ENCODE data around the gene FLACC1. TPM values are rescaled to one million over a fixed set of nuclear protein-coding genes. Genes with fewer than 3 reads are reported as not detected.

FLACC1 gene
- total and polyA plus RNA-seq, 2 experiments from 2014 or later = 0.10 to 0.27 TPM

- no peaks in the 10 kb centered on the region for H3K4me1 Mint-ChIP-seq
- Histone ChIP-seq H3K4me1 (ENCODE audit: insufficient read depth) (no peaks in the 10 kb centered on the region), H3K79me2 (replicated peaks; ENCODE audit: insufficient read depth) (no peaks in the 10 kb centered on the region), H3K4me2 (no peak overlapping the region), H3K9me2 (ENCODE audit: insufficient read depth) (no peaks in the 10 kb centered on the region), H3K27me3 (ENCODE audit: insufficient read depth) (no peaks in the 10 kb centered on the region), H3K27ac (ENCODE audit: low read depth) (no peak overlapping the region), H3F3A (replicated peaks; ENCODE audit: low read depth) (no peaks in the 10 kb centered on the region), H3K36me3 (ENCODE audit: insufficient read depth) (no peaks in the 10 kb centered on the region), H2AFZ (no peak overlapping the region), H4K20me1 (replicated peaks; ENCODE audit: insufficient read depth) (no peaks in the 10 kb centered on the region), H3K4me3 (no peak overlapping the region)
- no peak for TF ChIP-seq POLR2AphosphoS5 (IDR thresholded peaks at IDR 0.05; ENCODE audit: low read depth)
- TF ChIP-seq EZH2phosphoT487 (IDR thresholded peaks at IDR 0.05; ENCODE audit: unreplicated experiment) = no peak
- TF ChIP-seq ZNF331 (CRISPR knock-in tag; IDR thresholded peaks at IDR 0.05; ENCODE audit: low read depth) = no peak
- no peak for TF ChIP-seq NANOG (IDR thresholded peaks at IDR 0.05; ENCODE audit: borderline replicate concordance)
- no peak for TF ChIP-seq EZH2 (IDR thresholded peaks at IDR 0.05; ENCODE audit: low read depth, unreplicated experiment)
- TF ChIP-seq ZNF462 (CRISPR knock-in tag; IDR thresholded peaks at IDR 0.05) = no peak
- no peak for TF ChIP-seq CREB1 (CRISPR knock-in tag; IDR thresholded peaks at IDR 0.05; ENCODE audit: low read depth)
- TF ChIP-seq, protein P1, sequence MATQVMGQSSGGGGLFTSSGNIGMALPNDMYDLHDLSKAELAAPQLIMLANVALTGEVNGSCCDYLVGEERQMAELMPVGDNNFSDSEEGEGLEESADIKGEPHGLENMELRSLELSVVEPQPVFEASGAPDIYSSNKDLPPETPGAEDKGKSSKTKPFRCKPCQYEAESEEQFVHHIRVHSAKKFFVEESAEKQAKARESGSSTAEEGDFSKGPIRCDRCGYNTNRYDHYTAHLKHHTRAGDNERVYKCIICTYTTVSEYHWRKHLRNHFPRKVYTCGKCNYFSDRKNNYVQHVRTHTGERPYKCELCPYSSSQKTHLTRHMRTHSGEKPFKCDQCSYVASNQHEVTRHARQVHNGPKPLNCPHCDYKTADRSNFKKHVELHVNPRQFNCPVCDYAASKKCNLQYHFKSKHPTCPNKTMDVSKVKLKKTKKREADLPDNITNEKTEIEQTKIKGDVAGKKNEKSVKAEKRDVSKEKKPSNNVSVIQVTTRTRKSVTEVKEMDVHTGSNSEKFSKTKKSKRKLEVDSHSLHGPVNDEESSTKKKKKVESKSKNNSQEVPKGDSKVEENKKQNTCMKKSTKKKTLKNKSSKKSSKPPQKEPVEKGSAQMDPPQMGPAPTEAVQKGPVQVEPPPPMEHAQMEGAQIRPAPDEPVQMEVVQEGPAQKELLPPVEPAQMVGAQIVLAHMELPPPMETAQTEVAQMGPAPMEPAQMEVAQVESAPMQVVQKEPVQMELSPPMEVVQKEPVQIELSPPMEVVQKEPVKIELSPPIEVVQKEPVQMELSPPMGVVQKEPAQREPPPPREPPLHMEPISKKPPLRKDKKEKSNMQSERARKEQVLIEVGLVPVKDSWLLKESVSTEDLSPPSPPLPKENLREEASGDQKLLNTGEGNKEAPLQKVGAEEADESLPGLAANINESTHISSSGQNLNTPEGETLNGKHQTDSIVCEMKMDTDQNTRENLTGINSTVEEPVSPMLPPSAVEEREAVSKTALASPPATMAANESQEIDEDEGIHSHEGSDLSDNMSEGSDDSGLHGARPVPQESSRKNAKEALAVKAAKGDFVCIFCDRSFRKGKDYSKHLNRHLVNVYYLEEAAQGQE (IDR thresholded peaks at IDR 0.05; ENCODE audit: unreplicated experiment) = no peak
- H3K27me3 Mint-ChIP-seq (ENCODE audit: insufficient read depth, low read depth, poor library complexity) = no peaks in the 10 kb centered on the region
- no peak overlapping the region for H3K4me3 Mint-ChIP-seq
- H3K9me3 Mint-ChIP-seq = no peaks in the 10 kb centered on the region; the same call in 2 of the 3 replicates
- no peaks in the 10 kb centered on the region for H3K36me3 Mint-ChIP-seq (ENCODE audit: low read depth)
- no peak overlapping the region for H3K27ac Mint-ChIP-seq
- ATAC-seq = no peak
- no peak for DNase-seq (ENCODE audit: low spot score)
Observed at GRCh38 chr2:201329409-201329808, 27.7 kb downstream of the FLACC1 start.
